NCI-H2107 treated with DMSO at 0.1 percent for 48 hours (cell line): Measurements from ENCODE around the gene HMCES.
"Not testable (repeated sequence)": the region's sequence is repeated elsewhere in the genome, so short reads cannot be mapped to it uniquely, and the experiment has no call there.

ENCODE experiments used
- DNase-seq: peaks from one replicate; lab custom pipeline; 2025; ENCODE audit not compliant: unreplicated experiment; lab: John Stamatoyannopoulos, UW

Gene HMCES

GRCh38 chr3:129256270-129256669 is 22.4 kb upstream of the HMCES start:
- DNase-seq = no peak

GRCh38 chr3:129257609-129258008 is 21.1 kb upstream of the HMCES start:
- DNase-seq = no peak

- DNase-seq = no peak
Measured at GRCh38 chr3:129259612-129260477, 18.8 kb upstream of the HMCES start.

- DNase-seq = no peak
Measured at GRCh38 chr3:129260606-129261005, 18.1 kb upstream of the HMCES start.

GRCh38 chr3:129261894-129262293 is 16.8 kb upstream of the HMCES start:
- no peak for DNase-seq

- DNase-seq = peak; percentile 96
Measured at GRCh38 chr3:129263161-129263910, 15.3 kb upstream of the HMCES start.

- not testable (repeated sequence) for DNase-seq
Measured at GRCh38 chr3:129264994-129265393, 13.7 kb upstream of the HMCES start.

GRCh38 chr3:129266651-129267050 is 12.0 kb upstream of the HMCES start:
- no peak for DNase-seq

GRCh38 chr3:129268396-129268795 is 10.3 kb upstream of the HMCES start:
- no peak for DNase-seq

GRCh38 chr3:129271674-129272073 is 7.0 kb upstream of the HMCES start:
- no peak for DNase-seq

GRCh38 chr3:129276385-129276784 is 2.3 kb upstream of the HMCES start:
- peak; percentile 96 for DNase-seq

GRCh38 chr3:129277829-129278271 is 820 bp upstream of the HMCES start:
- no peak for DNase-seq

GRCh38 chr3:129278966-129279906 is 566 bp downstream of the HMCES start:
- peak; percentile 40 for DNase-seq

- DNase-seq = no peak
Measured at GRCh38 chr3:129280183-129280582, 1.5 kb downstream of the HMCES start.

- no peak for DNase-seq
Measured at GRCh38 chr3:129281726-129282125, 3.1 kb downstream of the HMCES start.

GRCh38 chr3:129282727-129283327 is 4.2 kb downstream of the HMCES start:
- no peak for DNase-seq

- DNase-seq = no peak
Measured at GRCh38 chr3:129286081-129286480, 7.4 kb downstream of the HMCES start.

GRCh38 chr3:129288446-129288845 is 9.8 kb downstream of the HMCES start:
- DNase-seq = no peak

GRCh38 chr3:129289201-129289921 is 10.7 kb downstream of the HMCES start:
- no peak for DNase-seq
